ENCODE measurements around the gene SEM1. TPM values are rescaled to one million over a fixed set of nuclear protein-coding genes. Genes with fewer than 3 reads are reported as not detected.

SEM1 gene
- total and polyA plus RNA-seq, 2 of the 8 experiments (the other 6 are each of a cell fraction or from before 2014, with no cell fraction given): 20.8 to 75.3 TPM

DNA sequence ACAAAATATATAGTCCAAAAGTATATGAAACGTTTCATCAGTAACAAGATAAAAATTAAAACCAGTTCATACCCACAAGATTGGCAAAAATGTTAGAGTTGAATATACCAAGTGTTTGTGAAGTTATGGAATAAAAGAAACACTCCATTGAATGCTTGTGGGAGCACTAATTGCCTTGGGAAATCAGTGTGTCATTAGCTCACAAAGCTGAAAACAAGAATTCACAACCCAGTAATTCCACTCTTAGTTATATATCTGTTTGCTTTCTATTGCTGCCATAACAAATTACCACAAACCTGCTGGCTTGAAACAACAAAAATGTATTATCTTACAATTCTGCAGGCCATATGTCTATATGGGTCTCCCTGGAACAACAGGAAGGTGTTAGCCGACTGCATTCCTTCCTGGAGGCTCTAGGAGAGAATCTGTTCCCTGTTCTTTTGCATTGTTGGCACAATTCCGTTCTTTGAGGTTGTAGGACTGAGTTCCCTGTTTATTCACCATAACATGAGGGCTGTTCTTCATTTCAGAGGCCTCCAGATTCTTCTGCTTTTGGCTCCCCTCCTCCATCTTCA, 45.7 kb downstream of the SEM1 start (continued):
- TF ChIP-seq, protein P1, sequence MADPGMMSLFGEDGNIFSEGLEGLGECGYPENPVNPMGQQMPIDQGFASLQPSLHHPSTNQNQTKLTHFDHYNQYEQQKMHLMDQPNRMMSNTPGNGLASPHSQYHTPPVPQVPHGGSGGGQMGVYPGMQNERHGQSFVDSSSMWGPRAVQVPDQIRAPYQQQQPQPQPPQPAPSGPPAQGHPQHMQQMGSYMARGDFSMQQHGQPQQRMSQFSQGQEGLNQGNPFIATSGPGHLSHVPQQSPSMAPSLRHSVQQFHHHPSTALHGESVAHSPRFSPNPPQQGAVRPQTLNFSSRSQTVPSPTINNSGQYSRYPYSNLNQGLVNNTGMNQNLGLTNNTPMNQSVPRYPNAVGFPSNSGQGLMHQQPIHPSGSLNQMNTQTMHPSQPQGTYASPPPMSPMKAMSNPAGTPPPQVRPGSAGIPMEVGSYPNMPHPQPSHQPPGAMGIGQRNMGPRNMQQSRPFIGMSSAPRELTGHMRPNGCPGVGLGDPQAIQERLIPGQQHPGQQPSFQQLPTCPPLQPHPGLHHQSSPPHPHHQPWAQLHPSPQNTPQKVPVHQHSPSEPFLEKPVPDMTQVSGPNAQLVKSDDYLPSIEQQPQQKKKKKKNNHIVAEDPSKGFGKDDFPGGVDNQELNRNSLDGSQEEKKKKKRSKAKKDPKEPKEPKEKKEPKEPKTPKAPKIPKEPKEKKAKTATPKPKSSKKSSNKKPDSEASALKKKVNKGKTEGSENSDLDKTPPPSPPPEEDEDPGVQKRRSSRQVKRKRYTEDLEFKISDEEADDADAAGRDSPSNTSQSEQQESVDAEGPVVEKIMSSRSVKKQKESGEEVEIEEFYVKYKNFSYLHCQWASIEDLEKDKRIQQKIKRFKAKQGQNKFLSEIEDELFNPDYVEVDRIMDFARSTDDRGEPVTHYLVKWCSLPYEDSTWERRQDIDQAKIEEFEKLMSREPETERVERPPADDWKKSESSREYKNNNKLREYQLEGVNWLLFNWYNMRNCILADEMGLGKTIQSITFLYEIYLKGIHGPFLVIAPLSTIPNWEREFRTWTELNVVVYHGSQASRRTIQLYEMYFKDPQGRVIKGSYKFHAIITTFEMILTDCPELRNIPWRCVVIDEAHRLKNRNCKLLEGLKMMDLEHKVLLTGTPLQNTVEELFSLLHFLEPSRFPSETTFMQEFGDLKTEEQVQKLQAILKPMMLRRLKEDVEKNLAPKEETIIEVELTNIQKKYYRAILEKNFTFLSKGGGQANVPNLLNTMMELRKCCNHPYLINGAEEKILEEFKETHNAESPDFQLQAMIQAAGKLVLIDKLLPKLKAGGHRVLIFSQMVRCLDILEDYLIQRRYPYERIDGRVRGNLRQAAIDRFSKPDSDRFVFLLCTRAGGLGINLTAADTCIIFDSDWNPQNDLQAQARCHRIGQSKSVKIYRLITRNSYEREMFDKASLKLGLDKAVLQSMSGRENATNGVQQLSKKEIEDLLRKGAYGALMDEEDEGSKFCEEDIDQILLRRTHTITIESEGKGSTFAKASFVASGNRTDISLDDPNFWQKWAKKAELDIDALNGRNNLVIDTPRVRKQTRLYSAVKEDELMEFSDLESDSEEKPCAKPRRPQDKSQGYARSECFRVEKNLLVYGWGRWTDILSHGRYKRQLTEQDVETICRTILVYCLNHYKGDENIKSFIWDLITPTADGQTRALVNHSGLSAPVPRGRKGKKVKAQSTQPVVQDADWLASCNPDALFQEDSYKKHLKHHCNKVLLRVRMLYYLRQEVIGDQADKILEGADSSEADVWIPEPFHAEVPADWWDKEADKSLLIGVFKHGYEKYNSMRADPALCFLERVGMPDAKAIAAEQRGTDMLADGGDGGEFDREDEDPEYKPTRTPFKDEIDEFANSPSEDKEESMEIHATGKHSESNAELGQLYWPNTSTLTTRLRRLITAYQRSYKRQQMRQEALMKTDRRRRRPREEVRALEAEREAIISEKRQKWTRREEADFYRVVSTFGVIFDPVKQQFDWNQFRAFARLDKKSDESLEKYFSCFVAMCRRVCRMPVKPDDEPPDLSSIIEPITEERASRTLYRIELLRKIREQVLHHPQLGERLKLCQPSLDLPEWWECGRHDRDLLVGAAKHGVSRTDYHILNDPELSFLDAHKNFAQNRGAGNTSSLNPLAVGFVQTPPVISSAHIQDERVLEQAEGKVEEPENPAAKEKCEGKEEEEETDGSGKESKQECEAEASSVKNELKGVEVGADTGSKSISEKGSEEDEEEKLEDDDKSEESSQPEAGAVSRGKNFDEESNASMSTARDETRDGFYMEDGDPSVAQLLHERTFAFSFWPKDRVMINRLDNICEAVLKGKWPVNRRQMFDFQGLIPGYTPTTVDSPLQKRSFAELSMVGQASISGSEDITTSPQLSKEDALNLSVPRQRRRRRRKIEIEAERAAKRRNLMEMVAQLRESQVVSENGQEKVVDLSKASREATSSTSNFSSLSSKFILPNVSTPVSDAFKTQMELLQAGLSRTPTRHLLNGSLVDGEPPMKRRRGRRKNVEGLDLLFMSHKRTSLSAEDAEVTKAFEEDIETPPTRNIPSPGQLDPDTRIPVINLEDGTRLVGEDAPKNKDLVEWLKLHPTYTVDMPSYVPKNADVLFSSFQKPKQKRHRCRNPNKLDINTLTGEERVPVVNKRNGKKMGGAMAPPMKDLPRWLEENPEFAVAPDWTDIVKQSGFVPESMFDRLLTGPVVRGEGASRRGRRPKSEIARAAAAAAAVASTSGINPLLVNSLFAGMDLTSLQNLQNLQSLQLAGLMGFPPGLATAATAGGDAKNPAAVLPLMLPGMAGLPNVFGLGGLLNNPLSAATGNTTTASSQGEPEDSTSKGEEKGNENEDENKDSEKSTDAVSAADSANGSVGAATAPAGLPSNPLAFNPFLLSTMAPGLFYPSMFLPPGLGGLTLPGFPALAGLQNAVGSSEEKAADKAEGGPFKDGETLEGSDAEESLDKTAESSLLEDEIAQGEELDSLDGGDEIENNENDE (IDR thresholded peaks at IDR 0.05; ENCODE audit: insufficient replicate concordance, low read length): no peak
- TF ChIP-seq, protein P2, sequence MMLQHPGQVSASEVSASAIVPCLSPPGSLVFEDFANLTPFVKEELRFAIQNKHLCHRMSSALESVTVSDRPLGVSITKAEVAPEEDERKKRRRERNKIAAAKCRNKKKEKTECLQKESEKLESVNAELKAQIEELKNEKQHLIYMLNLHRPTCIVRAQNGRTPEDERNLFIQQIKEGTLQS (IDR thresholded peaks at IDR 0.05; ENCODE audit: insufficient read depth, low read depth, low read length): no peak
- TF ChIP-seq SIN3A (conservative IDR thresholded peaks at IDR 0.05 in 1 of 2, IDR thresholded peaks at IDR 0.05 in 1 of 2; ENCODE audit: low read depth in 1 of 2, low read length in 2 of 2) (no peak), JUN (IDR thresholded peaks at IDR 0.05; ENCODE audit: low read depth, low read length) (no peak)
